Activated CD4-positive, alpha-beta T cell treated with anti-CD3 and anti-CD28 coated beads, Interleukin-2, amount 50 U/mL, for 24 hours (primary cell): ENCODE results near the gene ESYT3.
"Not testable (repeated sequence)": the region's sequence is repeated elsewhere in the genome, so short reads cannot be mapped to it uniquely, and the experiment has no call there.

ENCODE experiments used
- DNase-seq, 2 donors: peaks; one replicate each; pipeline ENCODE4 v3.0.0-alpha.2; 2020; ENCODE audit warnings: low read depth in 1 of 2, low spot score in 1 of 2

ESYT3 gene

GRCh38 chr3:138492980-138493675 lies 58.7 kb downstream of the ESYT3 start:
- DNase-seq = no peak

- DNase-seq = no peak
These were observed 59.6 kb downstream of the ESYT3 start for GRCh38 chr3:138493804-138494606.

GRCh38 chr3:138494607-138494929 lies 60.2 kb downstream of the ESYT3 start:
- no peak for DNase-seq

GRCh38 chr3:138495638-138496037 lies 61.2 kb downstream of the ESYT3 start:
- not testable (repeated sequence) for DNase-seq

GRCh38 chr3:138496436-138496835 lies 62.0 kb downstream of the ESYT3 start:
- DNase-seq = no peak

GRCh38 chr3:138497021-138497420 lies 62.6 kb downstream of the ESYT3 start:
- DNase-seq = no peak

- DNase-seq = no peak
These were observed 63.4 kb downstream of the ESYT3 start for GRCh38 chr3:138497851-138498250.

GRCh38 chr3:138498991-138499390 lies 64.6 kb downstream of the ESYT3 start:
- no peak for DNase-seq

- no peak for DNase-seq
These were observed 73.1 kb downstream of the ESYT3 start for GRCh38 chr3:138507524-138507923.

GRCh38 chr3:138509586-138509985 lies 75.2 kb downstream of the ESYT3 start:
- no peak for DNase-seq

- no peak for DNase-seq
These were observed 77.5 kb downstream of the ESYT3 start for GRCh38 chr3:138511945-138512344.

- DNase-seq = no peak
These were observed 78.9 kb downstream of the ESYT3 start for GRCh38 chr3:138513090-138513843.

GRCh38 chr3:138521445-138521844 lies 87.0 kb downstream of the ESYT3 start:
- not testable (repeated sequence) for DNase-seq
